Measurements from ENCODE around the gene APOL6. TPM values are rescaled to one million over a fixed set of nuclear protein-coding genes. Genes with fewer than 3 reads are reported as not detected.

APOL6 gene
- total and polyA plus RNA-seq, 2 of the 13 experiments (the other 11 are each of a cell fraction or from before 2014, with no cell fraction given), result 5.2 to 7.5 TPM

DNA sequence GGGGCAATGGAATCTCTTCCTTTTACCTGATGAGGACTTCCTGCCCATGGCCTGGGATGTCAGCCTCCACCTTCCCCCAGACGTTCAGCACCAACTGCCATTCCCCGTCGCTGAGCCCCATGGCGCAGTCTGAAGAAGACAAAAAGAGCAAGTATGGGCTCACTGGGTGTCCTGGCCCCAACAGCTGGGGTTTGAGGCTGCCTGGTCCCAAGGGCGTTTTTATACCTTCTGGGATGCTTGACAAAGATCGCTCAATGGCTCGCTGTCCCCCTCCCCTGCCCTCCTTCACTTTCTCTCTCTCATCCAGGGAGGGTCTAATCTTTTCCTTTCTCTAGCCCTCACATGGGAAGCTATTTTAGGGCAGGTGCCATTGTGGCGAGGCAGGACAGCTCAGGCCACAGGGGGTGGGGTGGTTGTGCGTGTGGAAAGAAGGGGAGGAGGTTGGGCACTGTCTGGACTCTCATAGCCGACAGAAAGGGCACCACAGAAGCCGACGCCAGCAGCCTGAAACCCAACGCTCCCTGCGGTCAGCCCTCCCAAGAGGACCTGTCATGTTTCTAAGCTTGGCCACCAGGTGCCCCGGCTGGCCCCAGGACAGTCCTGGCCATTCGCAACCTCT, 31.0 kb upstream of the APOL6 start, which contains the start of gene MB (continued):
- TF ChIP-seq, protein P1, sequence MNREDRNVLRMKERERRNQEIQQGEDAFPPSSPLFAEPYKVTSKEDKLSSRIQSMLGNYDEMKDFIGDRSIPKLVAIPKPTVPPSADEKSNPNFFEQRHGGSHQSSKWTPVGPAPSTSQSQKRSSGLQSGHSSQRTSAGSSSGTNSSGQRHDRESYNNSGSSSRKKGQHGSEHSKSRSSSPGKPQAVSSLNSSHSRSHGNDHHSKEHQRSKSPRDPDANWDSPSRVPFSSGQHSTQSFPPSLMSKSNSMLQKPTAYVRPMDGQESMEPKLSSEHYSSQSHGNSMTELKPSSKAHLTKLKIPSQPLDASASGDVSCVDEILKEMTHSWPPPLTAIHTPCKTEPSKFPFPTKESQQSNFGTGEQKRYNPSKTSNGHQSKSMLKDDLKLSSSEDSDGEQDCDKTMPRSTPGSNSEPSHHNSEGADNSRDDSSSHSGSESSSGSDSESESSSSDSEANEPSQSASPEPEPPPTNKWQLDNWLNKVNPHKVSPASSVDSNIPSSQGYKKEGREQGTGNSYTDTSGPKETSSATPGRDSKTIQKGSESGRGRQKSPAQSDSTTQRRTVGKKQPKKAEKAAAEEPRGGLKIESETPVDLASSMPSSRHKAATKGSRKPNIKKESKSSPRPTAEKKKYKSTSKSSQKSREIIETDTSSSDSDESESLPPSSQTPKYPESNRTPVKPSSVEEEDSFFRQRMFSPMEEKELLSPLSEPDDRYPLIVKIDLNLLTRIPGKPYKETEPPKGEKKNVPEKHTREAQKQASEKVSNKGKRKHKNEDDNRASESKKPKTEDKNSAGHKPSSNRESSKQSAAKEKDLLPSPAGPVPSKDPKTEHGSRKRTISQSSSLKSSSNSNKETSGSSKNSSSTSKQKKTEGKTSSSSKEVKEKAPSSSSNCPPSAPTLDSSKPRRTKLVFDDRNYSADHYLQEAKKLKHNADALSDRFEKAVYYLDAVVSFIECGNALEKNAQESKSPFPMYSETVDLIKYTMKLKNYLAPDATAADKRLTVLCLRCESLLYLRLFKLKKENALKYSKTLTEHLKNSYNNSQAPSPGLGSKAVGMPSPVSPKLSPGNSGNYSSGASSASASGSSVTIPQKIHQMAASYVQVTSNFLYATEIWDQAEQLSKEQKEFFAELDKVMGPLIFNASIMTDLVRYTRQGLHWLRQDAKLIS (CRISPR knock-in tag; IDR thresholded peaks at IDR 0.05), result no peak
- no peak for TF ChIP-seq CBX2 (IDR thresholded peaks at IDR 0.05; ENCODE audit: low read depth, low read length)
- TF ChIP-seq CBX2 (CRISPR knock-in tag; IDR thresholded peaks at IDR 0.05; ENCODE audit: low read depth), result no peak

DNA sequence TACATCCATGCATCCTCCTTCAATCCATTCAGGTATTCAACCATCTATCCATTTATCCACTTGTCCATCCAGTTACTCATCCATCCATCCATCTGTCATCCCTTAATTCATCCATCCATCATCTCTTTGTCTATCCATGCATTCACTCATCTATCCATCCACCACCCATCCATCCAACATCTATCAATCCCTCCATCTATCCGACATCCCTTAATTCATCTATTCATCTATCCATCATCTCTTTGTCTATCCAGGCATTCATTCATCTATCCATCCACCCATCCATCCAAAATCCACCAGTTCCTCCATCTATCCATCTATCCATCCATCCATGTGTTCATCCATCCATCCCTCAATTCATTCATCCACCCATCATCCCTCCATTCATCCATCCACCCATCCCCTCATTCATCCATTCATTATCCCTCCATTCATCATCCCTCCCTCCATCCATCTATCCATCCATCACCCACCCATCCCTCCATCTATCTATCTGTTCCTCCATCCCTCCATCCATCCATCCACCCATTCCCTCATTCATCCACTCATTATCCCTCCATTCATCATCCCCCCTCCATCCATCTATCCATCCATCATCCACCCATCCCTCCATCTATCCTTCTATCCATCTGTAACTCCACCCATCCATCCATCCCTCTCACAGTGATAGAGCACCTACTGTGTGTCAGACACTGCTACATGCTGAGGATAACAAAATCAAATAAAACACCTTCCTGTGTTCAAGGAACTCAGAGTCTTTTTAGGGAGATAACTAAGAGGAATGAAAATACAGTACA, 29.6 kb upstream of the APOL6 start:
- no peak overlapping the region for H3K4me3 ChIP-seq (replicated peaks in 1 of 3; ENCODE audit: insufficient read depth in 1 of 3, low read depth in 2 of 3, low read length in 3 of 3)
- ATAC-seq (no peak), FAIRE-seq (no peak), DNase-seq (ENCODE audit: low spot score) (no peak)
- H3K27me3 ChIP-seq (ENCODE audit: control insufficient read depth in 1 of 2, insufficient read depth in 2 of 2, low read length in 2 of 2), result peaks cover 0 to 34% of the 10 kb centered on the region in 2 experiments; a peak in 2 of 5 replicates
- no peak overlapping the region for H3K9ac ChIP-seq (ENCODE audit: insufficient read depth, low read depth, low read length)
- H3K4me1 ChIP-seq (ENCODE audit: insufficient read depth, low read length), result peaks cover 37% of the 10 kb centered on the region
- POLR2A ChIA-PET, result no interaction called here
- H3K27ac ChIP-seq (ENCODE audit: extremely low read length, insufficient read depth, low read length), result no peak overlapping the region
- no TSS peak for BruUV-seq (replicated peaks)
- no peak overlapping the region for H3K4me2 ChIP-seq (ENCODE audit: low read depth, low read length)
- in situ Hi-C loops (cut with HindIII; ENCODE audit: extremely low pct_ligation_motif_present, low pct_unique_long_range_greater_than_20kb) (no loop called here), intact Hi-C loops (cut with micrococcal nuclease; ENCODE audit: unreplicated experiment) (no loop called here)
- TF ChIP-seq FOXA1 (IDR thresholded peaks at IDR 0.05) (peak; percentile 32; the same call in 1 of the 2 replicates), FOXA1 (CRISPR knock-in tag; IDR thresholded peaks at IDR 0.05) (no peak), LCORL (IDR thresholded peaks at IDR 0.05) (0 out of 2 replicates have a peak, but pooled peaks have one; percentile 7), LCORL (CRISPR knock-in tag; IDR thresholded peaks at IDR 0.05) (no peak), SP2 (CRISPR knock-in tag; IDR thresholded peaks at IDR 0.05) (no peak)
- no peaks in the 10 kb centered on the region for H3K36me3 ChIP-seq (replicated peaks in 1 of 2; ENCODE audit: control insufficient read depth in 1 of 2, insufficient read depth in 2 of 2, low read length in 2 of 2)
- no peaks in the 10 kb centered on the region for H3K9me3 ChIP-seq (ENCODE audit: low read length)
- H2AFZ ChIP-seq (ENCODE audit: low read length), result no peak overlapping the region
- H3K79me2 ChIP-seq (ENCODE audit: insufficient read depth, low read length), result no peaks in the 10 kb centered on the region
- WGBS (ENCODE audit: low lambda C conversion rate), result 7% methylated on average over 1 of the region's 1 CpG
- CTCF ChIA-PET (ENCODE audit: low intra/inter-chr PET ratio, low total read pairs), result no interaction called here
- no peaks in the 10 kb centered on the region for H4K20me1 ChIP-seq (ENCODE audit: insufficient read depth, low read length)
